SK-N-SH (cell line): ENCODE measurements around the gene CDC42BPG.

Experiments used
- GABPA ChIP-seq: IDR thresholded peaks from 2 replicates; pipeline ENCODE4 v1.4.0; 2012; ENCODE audit warnings: low read depth, mild to moderate bottlenecking
- POLR2AphosphoS5 ChIP-seq: IDR thresholded peaks from 2 replicates; pipeline ENCODE4 v1.6.1; 2012; ENCODE audit warnings: low read depth, low read length
- RFX5 ChIP-seq: IDR thresholded peaks from 2 replicates; pipeline ENCODE4 v1.6.1; 2012; ENCODE audit warnings: mild to moderate bottlenecking, improper control_type of control experiment, low read length
- YY1 ChIP-seq: IDR thresholded peaks from 2 replicates; pipeline ENCODE4 v1.4.0; 2012; ENCODE audit warnings: low read depth, mild to moderate bottlenecking
- TF ChIP-seq, protein P1 (sequence below): IDR thresholded peaks from 2 replicates; pipeline ENCODE4 v1.6.1; 2012; ENCODE audit warnings: mild to moderate bottlenecking, low read depth, low read length, moderate library complexity
- TF ChIP-seq, protein P2 (sequence below): fragments of 200-600 bp; sonication (generic); IDR thresholded peaks from 2 replicates; pipeline ENCODE4 v1.6.1; 2017; ENCODE audit warnings: antibody characterized with exemption, mild to moderate bottlenecking, moderate library complexity

DNA sequence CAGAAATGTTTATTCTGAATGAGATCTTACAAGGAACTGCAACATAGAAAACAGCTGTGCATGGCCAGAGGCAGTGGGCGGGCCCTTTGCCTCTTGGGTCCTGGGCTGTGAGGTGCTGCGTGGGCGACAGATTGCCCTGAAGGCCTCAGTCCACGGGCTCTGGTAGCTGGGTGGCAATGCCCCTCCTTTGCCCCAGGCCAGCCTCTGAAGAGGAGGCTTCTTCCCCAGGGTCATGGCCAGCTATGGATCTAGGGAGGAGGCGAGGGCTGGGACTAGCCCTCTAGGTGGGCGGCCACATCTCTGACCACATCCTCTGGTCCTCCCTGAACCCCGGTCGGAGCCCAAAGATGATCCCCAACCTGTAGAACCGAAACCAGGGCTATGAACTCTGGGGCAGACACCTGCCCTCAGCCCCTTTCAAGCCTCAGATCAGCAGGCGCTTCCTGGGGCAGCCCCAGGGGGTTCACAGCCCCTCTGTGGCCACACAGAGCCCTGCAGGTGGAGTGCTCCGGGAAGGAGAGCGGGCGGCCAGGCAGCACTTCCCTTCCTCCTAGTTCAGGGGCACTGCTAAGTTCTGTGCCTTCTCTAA lies 6.6 kb upstream of the CDC42BPG start:
- TF ChIP-seq GABPA (no peak), YY1 (no peak), RFX5 (no peak), POLR2AphosphoS5 (no peak)
- TF ChIP-seq, protein P1, sequence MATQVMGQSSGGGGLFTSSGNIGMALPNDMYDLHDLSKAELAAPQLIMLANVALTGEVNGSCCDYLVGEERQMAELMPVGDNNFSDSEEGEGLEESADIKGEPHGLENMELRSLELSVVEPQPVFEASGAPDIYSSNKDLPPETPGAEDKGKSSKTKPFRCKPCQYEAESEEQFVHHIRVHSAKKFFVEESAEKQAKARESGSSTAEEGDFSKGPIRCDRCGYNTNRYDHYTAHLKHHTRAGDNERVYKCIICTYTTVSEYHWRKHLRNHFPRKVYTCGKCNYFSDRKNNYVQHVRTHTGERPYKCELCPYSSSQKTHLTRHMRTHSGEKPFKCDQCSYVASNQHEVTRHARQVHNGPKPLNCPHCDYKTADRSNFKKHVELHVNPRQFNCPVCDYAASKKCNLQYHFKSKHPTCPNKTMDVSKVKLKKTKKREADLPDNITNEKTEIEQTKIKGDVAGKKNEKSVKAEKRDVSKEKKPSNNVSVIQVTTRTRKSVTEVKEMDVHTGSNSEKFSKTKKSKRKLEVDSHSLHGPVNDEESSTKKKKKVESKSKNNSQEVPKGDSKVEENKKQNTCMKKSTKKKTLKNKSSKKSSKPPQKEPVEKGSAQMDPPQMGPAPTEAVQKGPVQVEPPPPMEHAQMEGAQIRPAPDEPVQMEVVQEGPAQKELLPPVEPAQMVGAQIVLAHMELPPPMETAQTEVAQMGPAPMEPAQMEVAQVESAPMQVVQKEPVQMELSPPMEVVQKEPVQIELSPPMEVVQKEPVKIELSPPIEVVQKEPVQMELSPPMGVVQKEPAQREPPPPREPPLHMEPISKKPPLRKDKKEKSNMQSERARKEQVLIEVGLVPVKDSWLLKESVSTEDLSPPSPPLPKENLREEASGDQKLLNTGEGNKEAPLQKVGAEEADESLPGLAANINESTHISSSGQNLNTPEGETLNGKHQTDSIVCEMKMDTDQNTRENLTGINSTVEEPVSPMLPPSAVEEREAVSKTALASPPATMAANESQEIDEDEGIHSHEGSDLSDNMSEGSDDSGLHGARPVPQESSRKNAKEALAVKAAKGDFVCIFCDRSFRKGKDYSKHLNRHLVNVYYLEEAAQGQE = no peak
- TF ChIP-seq, protein P2, sequence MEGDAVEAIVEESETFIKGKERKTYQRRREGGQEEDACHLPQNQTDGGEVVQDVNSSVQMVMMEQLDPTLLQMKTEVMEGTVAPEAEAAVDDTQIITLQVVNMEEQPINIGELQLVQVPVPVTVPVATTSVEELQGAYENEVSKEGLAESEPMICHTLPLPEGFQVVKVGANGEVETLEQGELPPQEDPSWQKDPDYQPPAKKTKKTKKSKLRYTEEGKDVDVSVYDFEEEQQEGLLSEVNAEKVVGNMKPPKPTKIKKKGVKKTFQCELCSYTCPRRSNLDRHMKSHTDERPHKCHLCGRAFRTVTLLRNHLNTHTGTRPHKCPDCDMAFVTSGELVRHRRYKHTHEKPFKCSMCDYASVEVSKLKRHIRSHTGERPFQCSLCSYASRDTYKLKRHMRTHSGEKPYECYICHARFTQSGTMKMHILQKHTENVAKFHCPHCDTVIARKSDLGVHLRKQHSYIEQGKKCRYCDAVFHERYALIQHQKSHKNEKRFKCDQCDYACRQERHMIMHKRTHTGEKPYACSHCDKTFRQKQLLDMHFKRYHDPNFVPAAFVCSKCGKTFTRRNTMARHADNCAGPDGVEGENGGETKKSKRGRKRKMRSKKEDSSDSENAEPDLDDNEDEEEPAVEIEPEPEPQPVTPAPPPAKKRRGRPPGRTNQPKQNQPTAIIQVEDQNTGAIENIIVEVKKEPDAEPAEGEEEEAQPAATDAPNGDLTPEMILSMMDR = no peak
